Adipocyte (in vitro differentiated cells): Measurements from ENCODE around the gene RCBTB2.

ENCODE experiments used
- DNase-seq: peaks from one replicate; pipeline ENCODE4 v3.0.0-alpha.2; 2015; ENCODE audit warnings: low read depth
- H3K27me3 ChIP-seq: replicated peaks from 2 replicates; pipeline ENCODE4 v1.7.0; 2013; ENCODE audit warnings: mild to moderate bottlenecking, low read length, moderate library complexity; ENCODE audit not compliant: control insufficient read depth, insufficient read depth
- H3K36me3 ChIP-seq: 2 replicates; pipeline ENCODE4 v1.7.0; 2013; ENCODE audit warnings: low read length, mild to moderate bottlenecking, moderate library complexity; ENCODE audit not compliant: control insufficient read depth, insufficient read depth, severe bottlenecking
- H3K4me1 ChIP-seq: 2 replicates; pipeline ENCODE4 v1.7.0; 2013; ENCODE audit warnings: mild to moderate bottlenecking, low read length, moderate library complexity; ENCODE audit not compliant: control insufficient read depth, insufficient read depth
- H3K4me3 ChIP-seq: 2 replicates; pipeline ENCODE4 v1.7.0; 2013; ENCODE audit warnings: mild to moderate bottlenecking, low read length, moderate library complexity
- H3K9ac ChIP-seq: 2 replicates; pipeline ENCODE4 v1.7.0; 2013; ENCODE audit warnings: mild to moderate bottlenecking, low read length, moderate library complexity
- H3K9me3 ChIP-seq: 2 replicates; pipeline ENCODE4 v1.7.0; 2013; ENCODE audit warnings: mild to moderate bottlenecking, low read length, moderate library complexity; ENCODE audit not compliant: control insufficient read depth

RCBTB2 gene

DNA sequence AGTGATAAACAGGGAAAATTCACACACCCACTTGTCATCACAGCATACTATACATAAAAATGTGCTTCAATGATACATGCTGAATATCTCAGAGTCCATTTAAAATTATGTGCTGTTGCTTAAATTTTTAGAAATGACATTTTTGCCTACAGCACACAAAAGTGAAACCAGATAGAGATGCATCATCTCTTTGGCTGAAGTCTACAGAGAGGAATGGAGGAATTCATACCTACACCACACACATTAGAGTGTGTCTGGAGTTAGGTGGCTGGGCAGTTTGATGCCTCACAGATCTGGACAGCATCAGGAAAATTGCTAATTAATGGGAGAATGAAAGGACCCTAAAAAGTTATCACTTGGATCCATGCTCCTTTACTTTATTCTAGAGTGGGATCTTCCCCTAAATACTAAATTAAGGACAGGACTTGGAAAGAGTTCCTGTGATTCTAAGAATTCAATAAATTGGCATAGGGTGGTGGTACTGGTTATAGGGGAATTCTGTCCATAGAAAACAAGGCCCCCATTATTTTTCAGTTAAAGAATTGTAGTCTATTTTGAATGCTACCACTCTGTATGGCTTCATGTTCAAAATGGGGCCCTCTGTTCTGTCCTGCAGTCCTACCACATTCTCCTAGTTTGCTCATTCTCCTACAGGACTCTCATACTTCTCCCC is 41.3 kb downstream of the RCBTB2 start:
- peaks cover 6% of the 10 kb centered on the region for H3K36me3 ChIP-seq
- no peaks in the 10 kb centered on the region for H3K9me3 ChIP-seq
- peak; percentile 22 for DNase-seq
- peak overlapping the region; percentile 76 for H3K9ac ChIP-seq
- H3K4me1 ChIP-seq: peaks cover 15% of the 10 kb centered on the region
- H3K27me3 ChIP-seq: no peaks in the 10 kb centered on the region
- H3K4me3 ChIP-seq: peak overlapping the region; percentile 74

DNA sequence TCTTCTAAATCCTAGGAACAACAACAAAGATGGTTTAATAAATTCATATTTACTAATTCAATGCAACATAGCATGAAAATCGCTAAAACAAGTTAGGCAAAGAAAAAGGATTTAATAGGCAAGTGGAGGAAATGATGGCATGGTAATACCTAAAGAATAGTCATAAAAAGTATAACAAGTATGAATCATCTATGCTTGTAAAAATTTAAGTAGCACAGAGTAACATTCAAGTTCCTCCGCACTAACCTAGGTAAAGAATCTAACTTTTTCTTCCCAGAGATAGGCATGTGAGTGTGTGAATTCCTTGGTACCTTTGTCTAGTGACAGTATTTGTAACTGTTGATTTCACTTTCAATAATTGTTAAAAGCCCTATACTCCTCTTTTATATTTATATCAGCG is 42.6 kb downstream of the RCBTB2 start:
- Histone ChIP-seq H3K9ac (no peak overlapping the region), H3K36me3 (peaks cover 6% of the 10 kb centered on the region), H3K9me3 (no peaks in the 10 kb centered on the region), H3K4me3 (no peak overlapping the region), H3K27me3 (no peaks in the 10 kb centered on the region), H3K4me1 (peaks cover 15% of the 10 kb centered on the region)
- no peak for DNase-seq

DNA sequence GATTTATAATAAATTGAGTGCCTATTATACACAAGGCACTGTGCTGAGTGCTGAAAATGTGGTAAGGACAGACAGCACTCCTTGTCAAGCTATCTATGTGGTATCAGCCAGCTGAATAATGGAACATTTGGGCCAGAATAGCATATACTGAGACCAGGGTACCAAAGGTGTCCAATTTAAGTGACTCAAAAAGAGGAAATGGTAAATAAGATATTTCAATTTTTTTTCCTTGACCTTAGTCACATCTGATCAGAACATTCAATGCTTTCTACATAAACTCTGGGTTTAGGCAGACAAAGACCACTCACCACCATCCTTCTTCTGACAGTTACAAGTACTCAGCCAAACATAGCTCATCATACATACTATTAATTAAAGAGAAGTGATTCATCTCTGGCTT is 43.2 kb downstream of the RCBTB2 start:
- Histone ChIP-seq H3K9me3 (no peaks in the 10 kb centered on the region), H3K4me3 (no peak overlapping the region), H3K27me3 (no peaks in the 10 kb centered on the region), H3K9ac (no peak overlapping the region), H3K4me1 (peaks cover 15% of the 10 kb centered on the region), H3K36me3 (peaks cover 6% of the 10 kb centered on the region)
- DNase-seq: no peak

DNA sequence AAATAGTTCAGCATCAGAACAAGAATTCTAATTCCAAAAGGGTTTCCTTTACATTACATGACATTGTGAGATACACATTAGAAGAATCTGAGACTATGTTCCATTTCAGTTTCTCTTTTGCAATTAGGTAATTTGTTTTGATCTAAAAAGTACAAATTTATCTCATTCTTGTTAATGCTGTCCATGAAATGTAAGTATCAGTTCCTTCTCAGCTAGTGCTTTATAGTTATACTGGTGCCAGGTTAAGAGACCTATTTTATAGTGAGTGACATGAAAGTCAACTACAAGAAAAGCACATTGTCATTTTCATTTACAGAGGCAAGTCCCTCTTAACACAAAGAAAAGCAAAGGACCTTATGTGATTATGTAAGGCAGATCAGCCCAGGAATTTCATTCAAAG is 43.9 kb downstream of the RCBTB2 start:
- H3K4me3 ChIP-seq: no peak overlapping the region

DNA sequence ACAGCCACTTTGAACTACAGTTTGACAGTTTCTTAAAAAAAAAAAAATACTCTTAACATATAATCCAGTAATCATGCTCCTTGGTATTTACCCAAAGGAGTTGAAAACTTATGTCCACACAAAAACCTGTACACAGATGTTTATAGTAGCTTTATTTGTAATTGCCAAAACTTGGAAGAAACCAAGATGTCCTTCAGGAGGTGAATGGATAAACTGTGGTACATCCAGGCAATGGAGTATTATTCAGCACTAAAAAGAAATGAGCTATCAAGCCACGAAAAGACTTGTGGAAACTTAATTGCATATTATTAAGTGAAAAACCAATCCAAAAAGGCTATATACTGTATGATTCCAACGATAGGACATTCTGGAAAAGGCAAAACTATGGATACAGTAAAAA is 44.9 kb downstream of the RCBTB2 start:
- peaks cover 11% of the 10 kb centered on the region for H3K4me1 ChIP-seq
- H3K9ac ChIP-seq: no peak overlapping the region
- H3K4me3 ChIP-seq: no peak overlapping the region
- no peak for DNase-seq
- no peaks in the 10 kb centered on the region for H3K27me3 ChIP-seq
- no peaks in the 10 kb centered on the region for H3K9me3 ChIP-seq
- H3K36me3 ChIP-seq: peaks cover 6% of the 10 kb centered on the region

More for the DNA sequence above, 43.9 kb downstream of the RCBTB2 start:
- no peak for DNase-seq
- Histone ChIP-seq H3K36me3 (peaks cover 6% of the 10 kb centered on the region), H3K9me3 (no peaks in the 10 kb centered on the region), H3K9ac (no peak overlapping the region), H3K4me1 (peaks cover 15% of the 10 kb centered on the region), H3K27me3 (no peaks in the 10 kb centered on the region)

DNA sequence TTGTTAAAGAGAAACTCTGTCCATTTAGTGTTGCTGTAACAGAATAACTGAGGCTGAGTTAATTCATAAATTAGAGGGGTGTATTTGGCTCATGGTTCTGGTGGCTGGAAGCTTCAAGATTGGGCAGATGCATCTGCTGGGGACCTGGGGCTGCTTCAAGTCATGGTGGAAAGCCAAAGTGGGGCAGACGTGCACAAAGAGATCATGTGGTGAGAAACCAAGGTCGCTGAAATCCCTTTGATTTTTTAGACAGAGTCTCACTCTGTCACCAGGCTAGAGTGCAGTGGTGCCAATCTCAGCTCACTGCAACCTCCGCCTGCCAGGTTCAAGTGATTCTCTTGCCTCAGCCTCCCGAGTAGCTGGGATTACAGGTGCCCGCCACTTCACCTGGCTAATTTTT is 46.0 kb downstream of the RCBTB2 start:
- H3K36me3 ChIP-seq: peaks cover 12% of the 10 kb centered on the region
- no peak overlapping the region for H3K4me3 ChIP-seq
- no peaks in the 10 kb centered on the region for H3K9me3 ChIP-seq
- H3K27me3 ChIP-seq: no peaks in the 10 kb centered on the region
- H3K4me1 ChIP-seq: peaks cover 7% of the 10 kb centered on the region
- H3K9ac ChIP-seq: no peak overlapping the region
- no peak for DNase-seq

DNA sequence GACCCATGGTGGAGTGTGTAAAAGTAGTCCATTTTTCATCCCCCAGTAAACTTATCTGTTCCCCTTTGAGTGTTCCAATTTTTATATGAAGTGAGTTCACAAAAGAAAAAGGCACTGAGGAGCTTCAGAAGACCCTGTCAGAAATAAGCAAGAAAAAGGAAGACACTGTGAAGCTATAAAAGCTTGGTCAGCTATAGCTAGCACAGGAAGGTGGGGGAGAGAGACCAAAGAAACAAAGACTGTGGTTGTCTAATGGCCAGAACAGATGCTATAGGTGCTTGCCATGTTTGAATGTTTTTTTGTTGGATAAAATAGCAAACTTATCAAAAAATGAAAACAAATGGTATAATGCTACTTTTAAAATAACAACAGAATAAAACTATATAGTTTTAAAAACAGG is 46.5 kb downstream of the RCBTB2 start:
- no peak overlapping the region for H3K9ac ChIP-seq
- H3K27me3 ChIP-seq: no peaks in the 10 kb centered on the region
- H3K4me3 ChIP-seq: no peak overlapping the region
- peaks cover 2% of the 10 kb centered on the region for H3K4me1 ChIP-seq
- H3K36me3 ChIP-seq: peaks cover 12% of the 10 kb centered on the region
- H3K9me3 ChIP-seq: no peaks in the 10 kb centered on the region
- DNase-seq: no peak

DNA sequence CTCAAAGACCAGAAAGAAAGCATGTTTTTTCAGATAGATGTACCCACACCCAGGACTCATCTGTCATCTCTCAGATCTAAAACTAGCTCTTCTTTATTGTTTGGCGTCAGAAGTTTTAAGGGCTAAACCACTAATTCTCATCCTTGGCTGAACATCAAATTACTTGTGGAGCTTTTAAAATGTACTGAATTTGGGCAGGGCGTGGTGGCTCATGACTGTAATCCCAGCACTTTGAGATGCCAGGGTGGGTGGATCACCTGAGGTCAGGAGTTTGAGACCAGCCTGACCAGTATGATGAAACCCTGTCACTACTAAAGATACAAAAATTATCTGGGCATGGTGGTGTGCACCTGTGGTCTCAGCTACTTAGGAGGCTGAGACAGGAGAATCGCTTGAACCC is 47.4 kb downstream of the RCBTB2 start:
- Histone ChIP-seq H3K4me1 (no peaks in the 10 kb centered on the region), H3K9ac (no peak overlapping the region), H3K27me3 (no peaks in the 10 kb centered on the region), H3K36me3 (peaks cover 12% of the 10 kb centered on the region), H3K9me3 (no peaks in the 10 kb centered on the region), H3K4me3 (no peak overlapping the region)
- no peak for DNase-seq

DNA sequence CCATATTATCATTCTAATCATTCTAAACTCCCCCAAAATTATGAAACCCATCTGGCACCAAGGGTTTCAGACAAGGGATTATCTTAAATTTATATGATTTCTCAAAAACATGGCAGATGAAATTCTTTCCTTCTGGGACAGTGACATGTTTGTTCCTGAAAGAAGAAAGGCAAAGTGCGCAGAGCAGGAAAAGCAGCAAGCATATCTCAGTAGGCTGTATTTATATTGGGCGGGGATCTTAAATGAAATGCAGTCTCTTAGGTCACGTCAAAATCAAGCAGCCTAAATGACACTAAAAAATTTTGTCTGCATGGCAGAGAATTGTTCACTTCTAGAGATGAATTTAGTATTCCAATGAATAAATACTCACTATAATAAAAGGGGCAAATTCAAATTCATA is 49.3 kb downstream of the RCBTB2 start:
- Histone ChIP-seq H3K4me3 (no peak overlapping the region), H3K4me1 (no peaks in the 10 kb centered on the region), H3K9ac (no peak overlapping the region), H3K9me3 (no peaks in the 10 kb centered on the region), H3K36me3 (peaks cover 20% of the 10 kb centered on the region), H3K27me3 (no peaks in the 10 kb centered on the region)
- DNase-seq: no peak

DNA sequence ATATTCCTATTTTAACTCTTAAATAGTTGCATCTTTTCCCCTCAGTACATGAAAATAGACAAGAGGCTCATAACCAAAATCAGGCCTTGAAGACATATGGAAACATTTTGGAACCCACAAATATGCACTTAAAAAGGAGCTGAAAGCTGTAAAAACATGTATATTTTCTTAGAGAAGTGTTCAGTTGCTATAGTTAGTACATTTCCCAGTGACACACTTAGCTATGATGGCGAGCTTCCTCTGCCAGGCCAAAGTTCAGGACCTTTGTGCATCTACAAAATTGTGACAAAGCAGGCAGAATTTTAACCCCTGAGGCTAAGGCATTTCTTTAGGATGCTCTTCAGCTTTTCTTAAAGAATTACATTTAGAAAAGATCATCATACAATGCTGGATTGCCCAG is 54.5 kb downstream of the RCBTB2 start:
- no peaks in the 10 kb centered on the region for H3K9me3 ChIP-seq
- no peaks in the 10 kb centered on the region for H3K27me3 ChIP-seq
- peaks cover 27% of the 10 kb centered on the region for H3K36me3 ChIP-seq
- DNase-seq: peak; percentile 72
- H3K4me3 ChIP-seq: no peak overlapping the region
- peaks cover 12% of the 10 kb centered on the region for H3K4me1 ChIP-seq
- no peak overlapping the region for H3K9ac ChIP-seq

DNA sequence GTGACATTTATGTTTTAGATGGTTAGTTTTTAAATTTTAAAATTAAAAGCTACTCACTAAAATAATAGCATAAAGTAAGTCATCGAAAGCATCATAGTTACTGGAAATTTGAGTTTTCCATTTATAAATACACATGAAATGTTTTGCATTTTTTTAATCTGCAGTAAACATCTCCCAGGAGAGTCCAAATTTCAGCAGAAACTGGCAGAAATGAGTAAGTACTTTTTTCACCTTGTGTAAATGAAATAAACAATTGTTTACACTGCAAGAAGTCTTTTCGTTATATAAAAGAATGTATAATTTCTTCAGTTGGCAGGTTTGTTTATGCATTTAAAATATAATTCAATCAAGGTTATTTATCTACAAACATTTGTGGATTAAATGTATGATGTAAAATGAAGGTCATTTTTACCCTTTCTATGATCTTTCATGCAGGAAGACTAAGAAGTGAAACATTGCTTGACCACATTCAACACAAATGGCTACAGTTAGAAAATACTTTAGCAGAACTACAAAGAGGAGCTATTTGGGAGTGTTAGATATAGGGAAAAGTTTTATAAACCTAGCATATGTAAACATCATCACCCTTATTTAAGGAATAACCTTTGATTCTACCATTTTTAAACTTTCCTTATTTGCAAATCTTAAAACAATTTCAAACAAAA is 55.6 kb downstream of the RCBTB2 start:
- no peaks in the 10 kb centered on the region for H3K9me3 ChIP-seq
- H3K4me1 ChIP-seq: peaks cover 12% of the 10 kb centered on the region
- no peak for DNase-seq
- no peaks in the 10 kb centered on the region for H3K27me3 ChIP-seq
- H3K4me3 ChIP-seq: no peak overlapping the region
- H3K9ac ChIP-seq: no peak overlapping the region
- H3K36me3 ChIP-seq: peaks cover 29% of the 10 kb centered on the region

DNA sequence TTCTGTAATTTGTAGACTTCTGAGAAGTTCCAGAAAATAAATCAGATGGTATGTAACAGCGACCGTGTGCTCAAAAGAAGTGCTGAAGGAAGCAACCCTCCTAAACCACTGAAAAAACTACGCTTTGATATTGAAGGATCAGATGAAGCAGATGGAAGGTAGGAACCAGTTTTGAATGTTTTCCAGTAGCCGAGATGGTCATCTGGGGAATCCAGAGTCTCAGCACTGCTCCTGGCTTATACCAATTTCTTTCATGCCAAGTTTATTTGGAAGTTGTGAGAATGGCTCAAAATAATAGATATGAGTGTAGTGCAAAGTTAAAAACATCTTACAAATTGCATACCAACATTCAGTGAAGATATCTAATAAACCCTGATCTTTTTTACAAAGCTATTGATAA is 56.2 kb downstream of the RCBTB2 start:
- DNase-seq: no peak
- H3K9me3 ChIP-seq: no peaks in the 10 kb centered on the region
- H3K36me3 ChIP-seq: peaks cover 27% of the 10 kb centered on the region
- no peaks in the 10 kb centered on the region for H3K27me3 ChIP-seq
- H3K9ac ChIP-seq: no peak overlapping the region
- peaks cover 12% of the 10 kb centered on the region for H3K4me1 ChIP-seq
- H3K4me3 ChIP-seq: no peak overlapping the region
